ENCODE measurements around the gene NAA15. TPM values are rescaled to one million over a fixed set of nuclear protein-coding genes. Genes with fewer than 3 reads are reported as not detected.
"Not testable (repeated sequence)": the region's sequence is repeated elsewhere in the genome, so short reads cannot be mapped to it uniquely, and the experiment has no call there.

The NAA15 gene
- total RNA-seq, 3 donors from 2014 or later: 28.2 to 47.4 (median 33.2) TPM

- no peaks in the 10 kb centered on the region for H3K4me1 ChIP-seq (ENCODE audit: low read depth)
- TF ChIP-seq CTCF (IDR thresholded peaks at IDR 0.05): no peak
- H3K9me3 ChIP-seq: no peaks in the 10 kb centered on the region
- no peak for ATAC-seq
- intact Hi-C loops (cut with DNase I, micrococcal nuclease): no loop called here
- no peak for DNase-seq
- H3K36me3 ChIP-seq (ENCODE audit: low read depth): no peaks in the 10 kb centered on the region
- H3K4me3 ChIP-seq: no peak overlapping the region
Measured at GRCh38 chr4:139402436-139402835, 101.1 kb downstream of the NAA15 start.

GRCh38 chr4:139403462-139403861 is 102.2 kb downstream of the NAA15 start:
- intact Hi-C loops (cut with DNase I, micrococcal nuclease): no loop called here
- Histone ChIP-seq H3K36me3 (ENCODE audit: low read depth) (no peaks in the 10 kb centered on the region), H3K4me1 (ENCODE audit: low read depth) (no peaks in the 10 kb centered on the region), H3K9me3 (no peaks in the 10 kb centered on the region), H3K4me3 (no peak overlapping the region)
- no peak for TF ChIP-seq CTCF (IDR thresholded peaks at IDR 0.05)
- ATAC-seq: no peak
- no peak for DNase-seq

GRCh38 chr4:139410312-139410711 is 109.0 kb downstream of the NAA15 start:
- ATAC-seq (no peak), DNase-seq (no peak)
- H3K4me1 ChIP-seq (ENCODE audit: low read depth): no peaks in the 10 kb centered on the region
- no peak overlapping the region for H3K4me3 ChIP-seq
- intact Hi-C loops (cut with DNase I, micrococcal nuclease): no loop called here
- peaks cover 12% of the 10 kb centered on the region for H3K9me3 ChIP-seq
- no peak for TF ChIP-seq CTCF (IDR thresholded peaks at IDR 0.05)
- H3K36me3 ChIP-seq (ENCODE audit: low read depth): no peaks in the 10 kb centered on the region

- H3K4me3 ChIP-seq; H3K4me1 ChIP-seq (ENCODE audit: low read depth); DNase-seq; intact Hi-C loops (cut with DNase I, micrococcal nuclease); H3K36me3 ChIP-seq (ENCODE audit: low read depth); ATAC-seq: not testable (repeated sequence)
- peaks cover 12% of the 10 kb centered on the region for H3K9me3 ChIP-seq
Measured at GRCh38 chr4:139414671-139415210, 113.4 kb downstream of the NAA15 start.

- Histone ChIP-seq H3K36me3 (ENCODE audit: low read depth) (no peaks in the 10 kb centered on the region), H3K4me1 (ENCODE audit: low read depth) (no peaks in the 10 kb centered on the region), H3K9me3 (peaks cover 12% of the 10 kb centered on the region), H3K4me3 (no peak overlapping the region)
- ATAC-seq (peak; percentile 43), DNase-seq (peak in 1 of 3 donors; percentile 16)
- TF ChIP-seq CTCF (IDR thresholded peaks at IDR 0.05): peak; percentile 39
- intact Hi-C loops (cut with DNase I, micrococcal nuclease): no loop called here
Measured at GRCh38 chr4:139416073-139416673, 114.9 kb downstream of the NAA15 start.

- peak; percentile 74 for ATAC-seq
- Histone ChIP-seq H3K4me1 (ENCODE audit: low read depth) (no peaks in the 10 kb centered on the region), H3K36me3 (ENCODE audit: low read depth) (no peaks in the 10 kb centered on the region), H3K9me3 (peaks cover 7% of the 10 kb centered on the region), H3K4me3 (no peak overlapping the region)
- intact Hi-C loops (cut with DNase I, micrococcal nuclease): no loop called here
- TF ChIP-seq CTCF (IDR thresholded peaks at IDR 0.05): no peak
- DNase-seq: peak in 1 of 3 donors; percentile 14
Measured at GRCh38 chr4:139419388-139419914, 118.1 kb downstream of the NAA15 start.

Measured in mucosa of descending colon (tissue), 3 donors.